GM11168 (cell line): ENCODE results near the gene ELOB.

Experiments used
- in situ Hi-C: fragments of 300-500 bp; cut with MboI; formaldehyde crosslinking; loops from one replicate; pipeline ENCODE4 v1.12.0; 2022; ENCODE audit warnings: low sequenced_read_pairs; ENCODE audit not compliant: unreplicated experiment

The ELOB gene

DNA sequence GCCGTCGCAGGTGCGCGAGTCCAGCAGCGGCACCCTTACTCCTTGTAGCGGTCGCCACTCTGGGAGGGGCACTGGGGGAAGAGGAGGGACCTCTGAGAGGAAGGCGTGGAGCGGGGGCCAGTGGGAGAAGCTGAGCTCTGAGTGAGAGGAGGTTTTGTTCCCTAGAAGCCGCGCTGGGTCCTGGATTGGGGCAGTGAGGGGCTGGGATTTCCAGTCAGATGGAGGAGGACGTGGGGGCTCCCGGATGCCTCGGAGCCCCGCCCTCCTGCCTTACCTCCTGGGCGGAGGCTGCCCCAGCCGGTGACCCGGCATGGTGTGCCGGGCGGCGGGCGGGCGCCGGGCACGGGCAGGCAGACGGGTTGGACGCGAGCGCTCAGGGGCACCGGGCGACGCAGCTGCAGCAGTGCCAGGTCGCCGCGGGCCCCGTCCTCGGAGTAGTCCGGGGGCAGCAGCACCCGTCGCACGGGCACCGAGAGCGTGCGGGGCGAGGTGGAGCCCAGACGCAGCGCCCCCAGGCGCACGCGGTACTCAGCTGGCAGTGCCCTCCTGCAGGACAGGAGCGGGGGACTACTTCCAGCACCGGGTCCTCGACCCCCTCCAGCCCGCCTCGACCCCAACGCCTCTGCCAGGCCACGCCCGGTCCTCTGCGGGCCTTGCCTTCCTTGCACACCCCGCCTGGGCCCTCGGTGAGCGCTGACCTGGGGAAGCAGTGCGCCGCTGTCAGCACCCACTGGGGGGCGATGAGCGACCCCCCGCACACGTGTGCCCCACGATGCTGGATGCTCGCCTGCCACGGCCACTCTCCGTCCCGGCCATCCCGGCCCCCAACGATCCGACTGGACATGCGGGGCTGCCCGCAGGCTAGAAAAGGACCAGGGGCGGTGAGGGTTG is 8.3 kb upstream of the ELOB start:
- in situ Hi-C loops: no loop called here

DNA sequence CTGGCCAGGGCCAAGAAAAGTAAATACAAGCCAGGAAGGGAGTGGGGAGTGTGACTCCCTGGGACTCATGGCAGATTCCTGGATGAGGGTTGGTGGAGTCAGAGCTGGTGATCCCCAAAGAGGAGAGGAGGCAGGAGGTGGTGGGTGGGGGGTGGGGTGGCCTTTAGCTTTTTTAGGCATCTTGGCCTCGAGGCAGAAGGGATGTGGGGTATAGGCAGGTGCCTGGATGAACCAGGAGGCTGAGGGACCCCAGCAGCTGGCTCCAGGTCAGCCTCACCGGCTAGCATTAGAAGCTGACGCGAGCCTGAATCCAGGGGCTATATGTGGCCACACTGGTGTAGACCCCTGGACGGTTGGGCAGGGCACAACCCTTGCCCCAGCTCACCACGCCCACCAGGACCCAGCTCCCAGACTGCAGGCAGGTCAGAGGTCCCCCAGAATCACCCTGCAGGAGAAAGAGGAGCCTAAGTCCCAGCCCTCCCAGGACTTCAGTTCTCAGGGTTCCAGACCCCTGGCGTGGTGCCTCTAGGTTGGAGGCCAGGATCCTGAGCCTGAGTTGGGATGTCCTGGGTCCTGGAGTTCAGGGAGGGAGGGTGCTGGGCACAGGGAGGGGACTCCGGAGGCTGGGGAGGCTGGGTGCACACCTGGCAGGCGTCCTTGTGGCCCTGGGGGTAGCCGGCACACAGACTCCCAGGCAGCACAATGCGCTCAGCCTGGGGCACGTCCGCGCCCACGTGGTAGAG is 7.4 kb upstream of the ELOB start:
- in situ Hi-C loops: no loop called here

DNA sequence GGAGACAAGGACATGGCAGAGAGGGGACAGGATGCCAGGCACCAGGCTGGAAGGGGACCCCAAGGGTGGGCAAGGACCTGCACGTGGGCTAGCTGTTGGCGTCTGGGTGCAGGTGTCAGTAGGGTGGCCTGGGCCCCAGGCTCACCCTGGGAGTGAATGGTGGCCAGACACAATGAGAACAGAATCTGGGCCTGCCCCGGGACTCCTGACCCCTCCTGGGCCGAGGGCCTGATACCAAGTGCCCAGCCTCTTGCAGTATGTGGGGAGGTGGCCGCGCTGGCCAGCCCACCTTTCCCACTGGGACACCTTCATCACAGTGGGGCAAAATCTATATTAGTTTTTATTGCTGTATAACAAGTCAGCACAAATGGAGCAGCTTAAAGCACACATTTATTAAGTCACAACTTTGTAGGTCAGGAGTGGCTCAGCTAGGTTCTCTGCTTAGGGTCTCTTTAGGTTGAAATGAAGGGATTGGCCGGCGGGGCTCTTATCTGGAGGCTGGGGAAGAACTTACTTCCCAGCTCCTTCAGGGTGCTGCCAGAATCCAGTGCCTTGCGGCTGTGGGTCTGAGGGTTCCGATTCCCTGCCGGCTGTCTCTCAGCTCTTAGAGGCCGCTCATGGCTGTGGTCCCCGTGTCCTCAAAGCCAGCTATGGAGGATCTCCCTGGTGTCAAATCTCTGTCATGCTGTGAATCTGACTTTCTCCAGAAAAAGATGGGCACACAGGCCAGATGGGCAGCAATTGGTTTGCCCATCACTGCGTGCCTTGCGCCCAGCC is 6.7 kb upstream of the ELOB start:
- in situ Hi-C loops: no loop called here

DNA sequence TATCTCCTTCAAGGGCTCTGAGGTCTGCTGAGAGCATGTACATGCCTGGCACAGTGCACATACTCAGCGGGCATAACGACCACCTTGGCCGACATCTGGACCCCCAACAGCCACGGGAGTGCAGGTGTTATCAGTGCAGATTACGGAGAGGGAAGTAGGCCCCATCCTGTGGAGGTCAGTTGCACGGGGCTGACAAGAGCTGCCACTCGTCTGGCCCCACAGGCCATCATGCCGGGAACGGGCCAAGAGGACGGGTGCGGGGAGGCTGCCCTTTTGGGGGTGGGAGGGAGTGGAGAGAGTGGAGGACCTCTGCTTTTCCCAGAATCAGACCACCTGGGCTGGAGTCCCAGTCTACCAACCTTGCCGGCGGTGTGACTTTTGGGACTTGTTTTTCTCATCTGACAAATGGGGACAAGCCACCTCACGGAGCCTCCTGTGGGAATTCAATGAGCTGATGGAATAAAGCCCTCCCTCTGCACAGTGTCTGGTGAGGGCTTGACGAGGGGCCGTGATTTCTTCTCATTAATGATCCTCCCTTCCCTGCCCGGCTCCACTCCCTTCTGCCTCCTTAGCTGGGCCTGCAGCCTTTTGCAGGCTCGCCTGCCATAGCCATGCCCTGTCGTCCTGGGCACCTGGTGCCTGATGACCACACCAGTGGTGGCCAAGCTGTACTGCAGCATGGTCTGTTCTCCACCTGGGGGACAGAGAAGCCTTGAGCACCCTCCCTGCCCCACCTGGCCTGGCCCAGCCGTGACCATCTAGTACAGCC is 5.7 kb upstream of the ELOB start:
- in situ Hi-C loops: no loop called here

DNA sequence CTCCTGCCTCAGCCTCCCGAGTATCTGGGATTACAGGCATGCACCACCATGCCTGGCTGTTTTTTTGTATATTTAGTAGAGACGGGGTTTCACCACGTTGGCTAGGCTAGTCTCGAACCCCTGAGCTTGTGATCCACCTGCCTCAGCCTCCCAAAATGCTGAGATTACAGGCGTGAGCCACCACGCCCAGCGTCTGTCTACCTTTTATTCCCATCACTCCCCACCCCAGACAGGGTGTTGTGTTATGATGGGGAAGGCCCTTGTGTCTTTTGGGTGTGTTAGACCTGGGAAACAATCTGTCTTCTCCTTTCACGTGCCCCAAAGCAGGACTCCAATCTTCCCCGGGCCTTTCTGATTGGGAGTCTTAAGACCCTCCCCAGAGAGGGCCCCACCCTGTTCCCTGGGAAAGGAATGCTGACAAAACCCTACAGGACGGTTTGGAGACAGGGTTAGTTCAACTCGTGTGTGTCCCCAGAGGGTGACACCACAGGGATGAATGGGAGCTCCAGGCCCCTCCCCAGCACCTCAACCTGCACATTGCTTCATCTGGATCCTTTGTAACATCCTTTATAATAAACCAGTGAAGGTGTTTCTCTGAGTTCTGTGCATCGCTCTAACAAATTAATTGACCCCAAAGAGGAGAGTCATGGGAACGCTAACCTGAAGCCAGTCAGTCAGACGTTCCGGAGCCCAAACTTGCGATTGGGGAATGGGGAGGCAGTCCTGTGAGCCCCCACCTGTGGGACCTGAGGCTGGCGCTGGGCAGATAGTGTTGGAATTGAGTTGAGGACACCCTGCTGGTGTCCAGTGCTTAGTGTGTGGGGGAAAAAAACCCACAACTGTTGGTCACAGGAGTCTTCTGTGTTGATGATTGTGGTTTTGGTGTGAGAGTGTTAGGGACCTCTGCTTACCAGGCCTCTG is 3.2 kb upstream of the ELOB start:
- in situ Hi-C loops: no loop called here

DNA sequence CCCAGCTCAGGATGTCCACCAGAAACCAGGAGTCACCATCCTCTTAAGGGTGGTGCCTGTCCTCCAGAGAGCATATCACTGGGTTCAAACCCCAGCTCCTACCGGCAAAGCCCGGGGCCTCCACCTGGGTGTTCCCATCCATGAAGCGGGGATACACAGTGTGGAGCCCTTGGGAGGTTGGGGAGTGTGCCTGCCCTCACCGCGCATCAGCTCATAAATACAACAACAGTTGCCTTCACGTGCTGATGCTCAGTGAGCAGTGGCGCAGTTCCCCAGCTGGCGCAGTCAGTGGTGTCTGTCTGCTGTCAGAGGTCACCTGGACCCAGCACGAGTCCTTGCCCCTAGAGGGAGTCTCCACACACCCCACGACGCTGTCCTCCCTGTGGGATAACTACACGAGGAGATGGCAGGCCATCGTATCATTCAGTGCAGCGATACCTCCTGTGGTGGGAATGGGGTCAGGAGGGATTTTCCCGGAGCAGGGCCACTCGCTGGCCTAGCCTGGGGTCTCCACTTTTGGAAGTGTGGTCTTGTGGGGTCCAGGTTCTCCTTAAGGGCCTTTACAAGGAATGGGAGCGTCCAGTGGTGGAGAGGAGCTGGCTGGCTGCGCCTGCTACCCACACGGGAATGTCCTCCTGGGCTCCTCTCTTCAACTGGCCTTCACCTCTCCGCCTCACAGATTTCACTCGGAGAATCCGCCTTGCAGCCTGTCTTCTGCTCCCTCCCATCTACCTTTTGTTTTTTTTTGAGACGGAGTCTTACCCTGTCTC is 2.3 kb upstream of the ELOB start:
- in situ Hi-C loops: no loop called here

DNA sequence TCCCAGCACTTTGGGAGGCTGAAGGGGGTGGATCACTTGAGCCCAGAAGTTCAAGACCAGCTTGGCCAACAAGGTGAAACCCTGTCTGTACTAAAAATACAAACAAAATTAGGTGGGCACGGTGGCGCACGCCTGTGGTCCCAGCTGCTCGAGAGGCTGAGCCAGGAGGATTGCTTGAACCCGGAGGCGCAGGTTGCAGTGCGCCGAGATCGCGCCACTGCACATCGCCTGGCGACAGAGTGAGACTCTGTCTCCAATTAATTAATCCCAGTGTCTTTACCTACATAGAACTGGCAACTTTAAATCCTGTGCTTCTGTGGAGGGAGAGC is 1.5 kb upstream of the ELOB start:
- in situ Hi-C loops: no loop called here

DNA sequence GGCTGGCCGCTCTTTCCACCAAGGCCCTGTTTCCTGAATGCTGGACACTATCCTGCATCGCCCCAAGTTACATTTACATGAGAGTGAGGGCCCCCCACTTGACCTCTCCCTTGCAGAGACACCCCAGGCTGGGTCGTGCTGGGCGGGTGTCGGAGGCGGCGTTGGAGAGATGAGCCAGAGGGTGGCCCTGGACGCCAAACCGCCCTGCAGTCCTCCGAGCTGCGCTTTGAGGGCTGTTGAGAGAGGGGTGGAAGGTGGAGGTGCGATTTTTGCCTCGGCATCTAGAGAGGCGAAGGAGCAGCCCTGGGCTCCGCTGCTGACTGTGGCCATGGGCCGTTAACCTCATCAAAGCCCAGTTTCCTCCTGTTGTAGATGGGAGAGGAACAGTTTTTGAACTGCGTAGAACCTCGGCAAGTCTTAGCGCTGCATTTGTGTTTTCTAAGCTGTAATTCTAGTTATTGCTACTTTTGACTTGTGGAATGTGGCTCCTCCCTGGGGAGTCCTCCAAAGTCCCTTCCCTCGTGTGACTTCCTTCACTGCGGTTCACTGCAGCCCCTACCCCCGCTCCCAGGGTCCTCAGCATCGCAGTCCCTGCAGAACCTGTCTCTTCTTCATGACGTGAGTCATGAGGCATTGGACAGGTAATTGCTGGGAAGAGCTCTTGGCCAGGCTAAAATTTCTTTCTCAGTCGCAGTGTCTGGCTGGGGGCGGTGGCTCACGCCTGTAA is 986 bp upstream of the ELOB start:
- in situ Hi-C loops: no loop called here

DNA sequence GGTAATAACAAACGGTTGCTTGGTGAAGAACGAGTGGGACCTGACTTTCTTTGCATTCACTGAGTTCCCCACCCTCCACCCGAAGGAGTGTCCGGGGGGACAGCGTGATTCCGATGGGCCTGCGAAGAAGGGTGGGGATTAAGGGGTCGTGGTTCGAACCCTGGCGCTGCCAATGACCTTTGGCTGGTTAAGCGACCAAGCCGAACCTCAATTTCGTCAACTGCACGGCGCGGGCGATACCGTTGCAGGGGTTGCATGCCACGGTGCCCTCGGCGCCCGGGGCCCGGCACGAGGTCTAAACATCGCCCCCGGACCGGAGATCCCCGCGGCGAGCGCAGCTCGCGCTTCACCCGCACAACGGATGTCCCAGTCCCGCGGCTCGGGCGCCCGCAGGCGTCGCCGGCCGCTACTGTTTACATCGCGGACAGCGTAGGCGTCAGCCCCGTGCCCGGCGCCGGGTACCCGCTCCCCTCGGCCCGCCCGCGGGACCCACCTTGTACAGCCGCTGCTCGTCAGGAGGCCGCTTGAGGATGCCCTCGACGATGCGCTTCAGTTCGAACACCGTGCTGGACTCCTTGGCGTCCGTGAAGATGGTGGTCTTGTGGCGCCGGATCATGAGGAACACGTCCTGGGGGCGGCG is 460 bp downstream of the ELOB start:
- in situ Hi-C loops: no loop called here

DNA sequence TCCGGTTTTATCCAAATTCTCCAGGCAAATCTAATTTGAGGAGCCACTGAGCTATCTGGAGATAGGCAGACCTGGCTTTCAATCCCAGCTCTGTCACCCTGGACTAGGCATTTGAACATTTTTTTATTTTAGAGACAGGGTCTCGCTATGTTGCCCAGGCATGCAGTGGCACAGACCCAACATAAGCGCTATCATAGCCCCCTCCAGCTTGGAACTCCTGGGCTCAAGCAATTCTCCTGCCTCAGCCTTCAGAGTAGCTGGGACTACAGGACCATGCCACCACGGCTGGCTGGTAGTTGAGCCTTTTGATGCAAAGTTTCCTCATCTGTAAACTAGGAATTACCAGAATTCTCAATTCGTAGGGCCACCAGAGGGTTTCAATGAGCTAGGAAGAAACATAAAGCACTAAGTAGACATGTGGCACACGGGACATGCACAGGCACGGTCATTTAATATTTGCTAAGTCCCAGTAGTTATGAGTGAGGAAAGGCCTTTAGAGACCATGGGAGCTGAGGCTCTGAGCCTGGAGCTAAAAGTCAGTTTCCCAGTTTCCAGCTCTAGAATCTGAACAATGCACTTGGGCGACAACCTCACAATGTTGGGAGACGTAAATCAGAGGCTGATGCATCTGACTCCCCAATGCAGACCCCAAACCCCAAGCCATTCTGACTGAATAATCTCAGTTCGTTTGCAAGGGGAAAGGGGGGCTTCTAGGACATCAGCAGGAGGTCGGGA is 1.1 kb downstream of the ELOB start:
- in situ Hi-C loops: no loop called here

DNA sequence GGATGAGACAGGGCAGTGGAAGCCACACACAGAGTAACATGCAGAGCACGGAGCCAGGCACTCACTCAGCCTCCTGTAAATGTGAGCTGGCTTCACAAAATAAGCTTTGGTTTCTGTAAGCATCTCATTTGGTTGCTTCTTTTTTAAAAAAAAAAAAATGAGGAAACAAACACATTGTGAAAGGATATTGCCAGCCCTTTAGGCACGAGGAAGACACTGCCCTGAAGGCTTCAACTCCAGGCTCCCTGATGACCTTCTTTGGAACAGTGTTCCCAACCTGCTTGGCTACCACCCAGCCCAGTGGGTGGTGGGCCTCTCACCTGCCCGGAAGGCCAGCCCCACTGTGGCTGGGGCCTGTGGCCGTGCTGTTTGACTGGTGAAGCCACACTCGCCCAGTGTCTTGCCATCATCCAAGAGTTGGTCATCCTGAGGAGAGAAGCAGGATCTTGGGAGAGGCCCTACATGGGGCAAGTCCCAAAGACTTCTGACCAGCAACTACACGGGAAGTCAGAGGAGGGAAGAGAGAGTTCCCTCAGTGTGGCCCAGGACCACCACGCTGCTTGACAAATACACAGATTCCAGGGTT is 1.9 kb downstream of the ELOB start:
- in situ Hi-C loops: no loop called here

DNA sequence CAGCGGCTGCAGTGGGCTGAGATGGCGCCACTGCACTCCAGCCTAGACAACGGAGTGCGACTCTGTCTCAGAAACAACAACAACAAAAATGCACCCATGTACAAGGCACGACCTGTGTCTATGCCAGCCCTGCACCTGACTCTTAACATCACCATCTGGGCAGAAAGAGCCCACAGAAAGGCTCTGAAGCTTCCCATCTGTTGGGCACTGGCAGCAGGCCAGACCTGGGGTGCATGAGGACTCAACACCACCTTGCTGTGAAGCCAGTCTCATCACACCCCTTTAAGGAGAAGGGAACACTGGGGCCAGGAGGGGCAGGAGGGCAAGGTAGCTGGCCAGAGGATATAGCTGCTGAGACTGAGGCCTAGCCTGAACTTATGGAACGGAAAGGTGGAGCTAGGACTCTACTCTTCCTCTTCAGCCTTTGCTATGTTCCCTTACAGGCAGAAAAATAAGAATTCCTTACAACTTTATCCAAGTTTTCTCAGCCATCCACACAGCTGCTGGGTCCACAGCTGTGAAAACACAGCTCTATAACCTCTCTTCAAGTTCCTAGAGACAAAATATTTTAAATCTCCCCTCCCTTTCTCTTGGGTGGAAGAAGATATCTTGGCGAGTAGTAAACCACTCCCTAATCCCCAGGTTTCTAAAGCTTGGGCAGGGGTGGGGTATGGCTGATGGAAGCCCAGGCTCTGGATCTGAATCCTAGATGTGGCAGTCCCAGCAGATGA is 2.8 kb downstream of the ELOB start:
- in situ Hi-C loops: no loop called here

DNA sequence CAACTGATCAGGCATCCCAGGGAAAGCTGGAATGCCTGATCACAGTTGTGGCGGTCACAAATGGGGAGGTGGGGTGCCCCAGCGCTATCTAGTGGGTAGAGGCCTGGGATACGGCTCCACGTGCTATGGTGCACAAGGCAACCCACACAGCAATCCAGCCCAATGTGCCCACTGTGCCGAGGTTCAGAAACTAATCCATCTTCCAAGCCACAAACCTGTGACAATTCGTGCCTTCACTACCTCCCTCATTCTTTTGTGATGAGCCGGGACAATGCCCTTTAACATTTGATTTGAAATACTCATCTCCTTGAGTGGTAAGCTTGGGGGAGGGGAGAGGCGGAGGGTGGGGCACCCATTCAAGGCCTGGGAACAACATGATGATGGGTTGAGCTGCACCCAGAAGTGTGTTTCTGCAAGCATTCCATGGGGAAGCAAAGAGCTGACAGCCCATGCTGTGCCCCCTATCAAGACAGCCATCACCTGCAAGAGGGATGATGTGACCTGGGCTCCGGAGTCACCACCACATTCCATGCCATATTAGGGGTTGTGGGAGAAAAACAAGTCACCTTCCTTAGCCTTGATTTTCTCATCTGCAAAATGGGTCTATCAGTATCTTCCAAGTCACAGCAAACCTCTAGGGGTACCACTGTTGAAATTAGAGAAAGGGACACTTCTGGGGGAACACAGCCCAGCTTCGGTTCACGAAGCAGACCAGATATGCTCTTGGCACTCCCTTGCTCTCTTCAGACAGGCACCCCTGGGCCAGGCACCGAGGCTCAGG is 3.7 kb downstream of the ELOB start:
- in situ Hi-C loops: no loop called here

DNA sequence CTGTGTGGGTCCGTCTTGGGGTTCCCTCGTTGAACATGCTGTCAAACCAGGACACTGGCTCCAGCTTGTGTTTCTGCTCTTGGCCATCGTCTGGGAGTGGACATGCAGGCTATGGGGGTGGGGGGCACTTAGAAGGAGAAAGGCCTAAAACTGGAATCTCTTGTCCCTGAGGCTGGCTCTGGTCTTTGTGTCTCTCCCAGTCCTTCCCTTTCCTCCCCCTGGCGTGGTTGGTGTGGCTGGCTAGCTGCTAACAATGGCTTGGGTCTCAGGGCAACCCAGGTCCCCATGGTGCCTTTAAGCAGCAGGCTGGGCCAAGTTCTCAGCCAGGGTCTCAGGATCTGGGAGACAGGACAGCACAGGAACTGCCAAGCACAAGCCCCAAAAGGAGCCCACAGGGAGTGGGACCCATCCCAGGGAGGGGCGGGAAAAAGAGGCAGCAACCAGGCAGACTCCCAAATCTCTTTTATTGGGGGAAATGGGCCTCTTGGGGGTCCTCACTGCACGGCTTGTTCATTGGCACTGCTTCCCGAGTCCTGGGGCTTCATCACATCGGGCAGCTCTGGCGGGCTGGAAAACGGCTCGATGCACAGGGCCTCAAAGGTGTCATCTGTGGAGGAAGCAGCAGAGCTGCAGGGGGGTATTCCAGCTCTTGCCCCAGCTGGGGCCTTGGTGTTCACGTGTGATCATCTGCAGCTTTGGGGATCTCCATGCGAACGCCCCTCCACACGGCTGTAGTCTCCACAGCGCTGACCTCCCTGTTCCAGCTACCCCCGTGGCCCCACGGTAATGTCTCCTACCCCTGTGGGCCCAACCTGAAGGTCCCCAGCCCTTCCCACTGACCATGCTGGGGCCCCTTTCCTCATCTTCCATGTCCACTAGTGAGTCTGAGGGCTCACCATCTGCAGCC is 5.3 kb downstream of the ELOB start:
- in situ Hi-C loops: no loop called here
